ENCODE results near the gene CNPY3.

- TF ChIP-seq CTCF (IDR thresholded peaks at IDR 0.05; ENCODE audit: low read length) (no peak), EZH2 (optimal IDR thresholded peaks at IDR 0.05; ENCODE audit: low read depth, low read length) (no peak)
Observed at GRCh38 chr6:42885702-42886101, 43.6 kb upstream of the CNPY3 start.

All from MM.1S (cell line).